ENCODE data around the gene SART1.

DNA sequence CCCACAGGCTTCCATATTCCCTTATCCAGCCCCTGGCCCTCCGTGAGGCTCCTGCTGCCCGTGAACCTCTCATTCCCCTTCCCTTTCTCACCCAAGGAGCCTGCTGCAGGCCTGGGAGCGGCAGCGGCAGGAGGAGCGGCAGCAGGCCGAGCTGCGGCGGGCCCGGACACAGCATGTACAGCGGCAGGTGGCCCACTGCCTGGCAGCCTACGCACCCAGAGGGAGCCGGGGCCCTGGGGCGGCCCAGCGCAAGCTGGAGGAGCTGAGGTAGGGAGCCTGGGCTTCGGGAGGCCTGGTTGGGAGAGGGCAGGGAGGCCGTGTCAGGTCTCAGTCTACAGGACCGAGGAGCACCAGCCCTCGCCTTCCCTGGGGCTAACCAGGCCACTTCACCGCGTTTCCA lies 8.1 kb upstream of the SART1 start:
- no peak for TF ChIP-seq POLR2AphosphoS5 (IDR thresholded peaks at IDR 0.05; ENCODE audit: low read length)
- no peak for TF ChIP-seq CEBPB (IDR thresholded peaks at IDR 0.05; ENCODE audit: borderline replicate concordance in 1 of 2, low read depth in 2 of 2, low read length in 2 of 2)
- TF ChIP-seq BCLAF1 (IDR thresholded peaks at IDR 0.05): no peak

Data from GM12878 (cell line).